ENCODE data around the gene KLF9. TPM values are rescaled to one million over a fixed set of nuclear protein-coding genes. Genes with fewer than 3 reads are reported as not detected.

KLF9 gene
- total and polyA plus RNA-seq, 4 donors: 2.2 to 77.0 (median 16.7) TPM

DNA sequence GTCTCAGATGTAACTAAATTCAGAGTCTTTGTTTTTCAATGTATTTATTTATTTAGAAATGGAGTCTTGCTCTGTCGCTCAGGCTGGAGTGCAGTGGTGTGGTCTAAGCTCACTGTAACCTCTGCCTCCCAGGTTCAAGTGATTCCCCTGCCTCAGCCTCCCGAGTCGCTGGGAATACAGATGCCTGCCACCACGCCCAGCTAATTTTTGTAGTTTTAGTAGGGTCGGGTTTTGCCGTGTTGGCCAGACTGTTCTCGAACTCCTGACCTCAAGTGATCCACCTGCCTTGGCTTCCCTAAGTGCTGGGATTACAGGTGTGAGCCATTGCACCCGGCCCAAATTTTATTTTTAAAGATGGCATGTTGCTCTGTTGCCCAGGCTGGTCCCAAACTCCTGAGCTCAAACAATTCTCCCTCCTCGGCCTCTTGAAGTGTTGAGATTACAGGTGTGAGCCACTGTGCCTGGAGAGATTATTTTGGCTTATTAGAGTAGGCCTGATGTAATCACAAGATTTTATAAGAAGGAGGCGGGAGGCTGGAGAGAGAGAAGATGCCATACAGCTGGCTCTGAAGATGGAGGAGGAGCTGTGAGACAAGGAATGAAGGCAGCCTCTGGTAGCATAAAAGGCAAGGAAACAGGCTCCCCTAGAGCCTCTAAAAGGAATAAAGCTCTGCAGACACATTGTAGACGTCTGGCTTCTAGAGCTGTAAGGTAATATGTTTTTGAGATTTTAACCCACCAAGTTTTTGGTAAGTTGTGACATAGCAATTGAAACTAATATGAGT lies 12.9 kb upstream of the KLF9 start:
- Histone ChIP-seq H3K27ac (ENCODE audit: low read depth in 1 of 2, low read length in 2 of 2) (no peak overlapping the region), H3K27me3 (ENCODE audit: control insufficient read depth in 4 of 4, insufficient read depth in 4 of 4, low read length in 3 of 4) (no peaks in the 10 kb centered on the region), H3K4me1 (ENCODE audit: control insufficient read depth in 4 of 4, insufficient read depth in 4 of 4, low read length in 3 of 4) (peaks cover 0 to 4% (median 2%) of the 10 kb centered on the region in 4 donors), H3K4me3 (ENCODE audit: low read depth in 1 of 3, low read length in 3 of 3) (no peak overlapping the region), H3K9ac (ENCODE audit: low read depth in 1 of 2, low read length in 2 of 2) (no peak overlapping the region), H3K9me3 (ENCODE audit: control insufficient read depth in 4 of 4, low read length in 3 of 4) (no peaks in the 10 kb centered on the region), H3K36me3 (ENCODE audit: control insufficient read depth in 4 of 4, insufficient read depth in 3 of 4, low read depth in 1 of 4, low read length in 3 of 4) (no peaks in the 10 kb centered on the region)
- WGBS: 88% methylated on average over 11 of the region's 11 CpGs
- no peak for TF ChIP-seq RAD21 (IDR thresholded peaks at IDR 0.05)
- TF ChIP-seq, protein P1, sequence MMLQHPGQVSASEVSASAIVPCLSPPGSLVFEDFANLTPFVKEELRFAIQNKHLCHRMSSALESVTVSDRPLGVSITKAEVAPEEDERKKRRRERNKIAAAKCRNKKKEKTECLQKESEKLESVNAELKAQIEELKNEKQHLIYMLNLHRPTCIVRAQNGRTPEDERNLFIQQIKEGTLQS (IDR thresholded peaks at IDR 0.05): no peak
- no peak for DNase-seq (ENCODE audit: low spot score)

DNA sequence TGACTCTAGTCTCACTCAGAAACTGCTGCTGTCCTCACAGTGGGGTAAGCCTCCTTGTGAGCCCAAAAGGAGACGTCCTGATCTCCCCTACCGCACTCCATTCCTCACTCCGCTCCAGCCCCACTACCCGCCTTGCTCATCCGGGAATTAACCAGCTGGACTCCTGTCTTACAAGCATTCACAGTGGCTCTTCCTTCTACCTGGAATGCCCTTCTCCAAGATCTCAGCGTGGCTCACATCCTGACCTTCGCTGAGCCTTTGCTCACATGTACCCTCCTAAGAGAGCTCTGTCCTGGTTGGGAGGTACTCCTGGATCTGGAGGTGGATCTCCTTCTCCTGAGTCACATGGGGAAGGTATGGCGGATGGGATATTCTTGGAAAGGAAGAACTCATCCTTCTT lies 10.7 kb upstream of the KLF9 start:
- Histone ChIP-seq H3K27ac (ENCODE audit: low read depth in 1 of 2, low read length in 2 of 2) (no peak overlapping the region), H3K9me3 (ENCODE audit: control insufficient read depth in 4 of 4, low read length in 3 of 4) (no peaks in the 10 kb centered on the region), H3K4me1 (ENCODE audit: control insufficient read depth in 4 of 4, insufficient read depth in 4 of 4, low read length in 3 of 4) (peaks cover 2 to 16% (median 11%) of the 10 kb centered on the region in 4 donors), H3K27me3 (ENCODE audit: control insufficient read depth in 4 of 4, insufficient read depth in 4 of 4, low read length in 3 of 4) (no peaks in the 10 kb centered on the region), H3K9ac (ENCODE audit: low read depth in 1 of 2, low read length in 2 of 2) (no peak overlapping the region), H3K36me3 (ENCODE audit: control insufficient read depth in 4 of 4, insufficient read depth in 3 of 4, low read depth in 1 of 4, low read length in 3 of 4) (no peaks in the 10 kb centered on the region), H3K4me3 (ENCODE audit: low read depth in 1 of 3, low read length in 3 of 3) (no peak overlapping the region)
- TF ChIP-seq, protein P2, sequence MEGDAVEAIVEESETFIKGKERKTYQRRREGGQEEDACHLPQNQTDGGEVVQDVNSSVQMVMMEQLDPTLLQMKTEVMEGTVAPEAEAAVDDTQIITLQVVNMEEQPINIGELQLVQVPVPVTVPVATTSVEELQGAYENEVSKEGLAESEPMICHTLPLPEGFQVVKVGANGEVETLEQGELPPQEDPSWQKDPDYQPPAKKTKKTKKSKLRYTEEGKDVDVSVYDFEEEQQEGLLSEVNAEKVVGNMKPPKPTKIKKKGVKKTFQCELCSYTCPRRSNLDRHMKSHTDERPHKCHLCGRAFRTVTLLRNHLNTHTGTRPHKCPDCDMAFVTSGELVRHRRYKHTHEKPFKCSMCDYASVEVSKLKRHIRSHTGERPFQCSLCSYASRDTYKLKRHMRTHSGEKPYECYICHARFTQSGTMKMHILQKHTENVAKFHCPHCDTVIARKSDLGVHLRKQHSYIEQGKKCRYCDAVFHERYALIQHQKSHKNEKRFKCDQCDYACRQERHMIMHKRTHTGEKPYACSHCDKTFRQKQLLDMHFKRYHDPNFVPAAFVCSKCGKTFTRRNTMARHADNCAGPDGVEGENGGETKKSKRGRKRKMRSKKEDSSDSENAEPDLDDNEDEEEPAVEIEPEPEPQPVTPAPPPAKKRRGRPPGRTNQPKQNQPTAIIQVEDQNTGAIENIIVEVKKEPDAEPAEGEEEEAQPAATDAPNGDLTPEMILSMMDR (IDR thresholded peaks at IDR 0.05; ENCODE audit: low read depth, low read length, missing input control): no peak
- TF ChIP-seq, protein P1 (IDR thresholded peaks at IDR 0.05): no peak
- TF ChIP-seq, protein P3, sequence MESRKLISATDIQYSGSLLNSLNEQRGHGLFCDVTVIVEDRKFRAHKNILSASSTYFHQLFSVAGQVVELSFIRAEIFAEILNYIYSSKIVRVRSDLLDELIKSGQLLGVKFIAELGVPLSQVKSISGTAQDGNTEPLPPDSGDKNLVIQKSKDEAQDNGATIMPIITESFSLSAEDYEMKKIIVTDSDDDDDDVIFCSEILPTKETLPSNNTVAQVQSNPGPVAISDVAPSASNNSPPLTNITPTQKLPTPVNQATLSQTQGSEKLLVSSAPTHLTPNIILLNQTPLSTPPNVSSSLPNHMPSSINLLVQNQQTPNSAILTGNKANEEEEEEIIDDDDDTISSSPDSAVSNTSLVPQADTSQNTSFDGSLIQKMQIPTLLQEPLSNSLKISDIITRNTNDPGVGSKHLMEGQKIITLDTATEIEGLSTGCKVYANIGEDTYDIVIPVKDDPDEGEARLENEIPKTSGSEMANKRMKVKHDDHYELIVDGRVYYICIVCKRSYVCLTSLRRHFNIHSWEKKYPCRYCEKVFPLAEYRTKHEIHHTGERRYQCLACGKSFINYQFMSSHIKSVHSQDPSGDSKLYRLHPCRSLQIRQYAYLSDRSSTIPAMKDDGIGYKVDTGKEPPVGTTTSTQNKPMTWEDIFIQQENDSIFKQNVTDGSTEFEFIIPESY (IDR thresholded peaks at IDR 0.05): no peak
- TF ChIP-seq, protein P4, sequence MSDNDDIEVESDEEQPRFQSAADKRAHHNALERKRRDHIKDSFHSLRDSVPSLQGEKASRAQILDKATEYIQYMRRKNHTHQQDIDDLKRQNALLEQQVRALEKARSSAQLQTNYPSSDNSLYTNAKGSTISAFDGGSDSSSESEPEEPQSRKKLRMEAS (IDR thresholded peaks at IDR 0.05): no peak
- no peak for TF ChIP-seq RXRA (IDR thresholded peaks at IDR 0.05)
- no peak for TF ChIP-seq YY1 (IDR thresholded peaks at IDR 0.05)
- no peak for TF ChIP-seq EGR1 (IDR thresholded peaks at IDR 0.05; ENCODE audit: low read depth in 2 of 2)
- TF ChIP-seq FOXA1 (IDR thresholded peaks at IDR 0.05): no peak
- TF ChIP-seq NR2F2 (IDR thresholded peaks at IDR 0.05): no peak
- TF ChIP-seq GABPA (IDR thresholded peaks at IDR 0.05 in 1 of 2, conservative IDR thresholded peaks at IDR 0.05 in 1 of 2): no peak
- no peak for TF ChIP-seq FOXA2 (IDR thresholded peaks at IDR 0.05)
- TF ChIP-seq JUND (IDR thresholded peaks at IDR 0.05): no peak
- TF ChIP-seq HNF4G (IDR thresholded peaks at IDR 0.05): no peak
- TF ChIP-seq RAD21 (IDR thresholded peaks at IDR 0.05): no peak
- TF ChIP-seq TAF1 (conservative IDR thresholded peaks at IDR 0.05): no peak
- WGBS: 72% methylated on average over 8 of the region's 8 CpGs
- DNase-seq (ENCODE audit: low spot score): no peak

Measured in liver (tissue), 9 donors.